Common myeloid progenitor, CD34-positive (primary cell): ENCODE data around the gene XPR1.

Experiments
- CTCF ChIA-PET: fragments of 350-600 bp; sonication (Branson Sonifier 250); formaldehyde crosslinking; loops from one replicate; lab custom pipeline; 2021; ENCODE audit warnings: antibody characterized with exemption; lab: Charles Lee
- POLR2A ChIA-PET: fragments of 350-600 bp; sonication (Branson Sonifier 250); formaldehyde crosslinking; loops from one replicate; lab custom pipeline; 2021; ENCODE audit warnings: antibody characterized with exemption; lab: Charles Lee
- DNase-seq, 3 donors: peaks; one replicate each; pipeline versions ENCODE4 v3.0.0 to v3.0.0-alpha.2; 2013
- H3K27ac ChIP-seq, 2 experiments: 1 replicate in 1 of 2; 2 replicates in 1 of 2; pipeline ENCODE4 v1.7.0; 2013; ENCODE audit warnings: inconsistent platforms in 2 of 2, low read length in 2 of 2, mild to moderate bottlenecking in 2 of 2, low read depth in 1 of 2, moderate library complexity in 1 of 2; ENCODE audit not compliant: severe bottlenecking in 2 of 2, insufficient read depth in 1 of 2, poor library complexity in 1 of 2
- H3K27me3 ChIP-seq, 5 experiments: replicated peaks in 2 of 5; 1 replicate in 3 of 5; 2 replicates in 2 of 5; pipeline versions ENCODE4 v1.6.1 to v1.7.0; 2013; ENCODE audit warnings: low read length in 4 of 5, mild to moderate bottlenecking in 2 of 5, moderate library complexity in 2 of 5, inconsistent platforms in 1 of 5; ENCODE audit not compliant: insufficient read depth in 5 of 5, control insufficient read depth in 4 of 5
- H3K36me3 ChIP-seq, 4 experiments: 1 replicate in 2 of 4; 2 replicates in 2 of 4; pipeline versions ENCODE4 v1.6.1 to v1.7.0; 2013; ENCODE audit warnings: low read length in 3 of 4, control low read depth in 1 of 4, mild to moderate bottlenecking in 1 of 4; ENCODE audit not compliant: control insufficient read depth in 4 of 4, insufficient read depth in 4 of 4
- H3K4me1 ChIP-seq, 4 experiments: 1 replicate in 3 of 4; 2 replicates in 1 of 4; pipeline versions ENCODE4 v1.6.1 to v1.7.1; 2013; ENCODE audit warnings: low read length in 3 of 4, mild to moderate bottlenecking in 3 of 4, control low read depth in 1 of 4, inconsistent platforms in 1 of 4, moderate library complexity in 1 of 4; ENCODE audit not compliant: control insufficient read depth in 4 of 4, insufficient read depth in 4 of 4; ENCODE audit errors: control extremely low read depth in 1 of 4
- H3K4me3 ChIP-seq, 7 experiments: 1 replicate in 4 of 7; 2 replicates in 3 of 7; pipeline versions ENCODE4 v1.5.1 to v1.7.0; 2013; ENCODE audit warnings: mild to moderate bottlenecking in 7 of 7, low read length in 6 of 7, moderate library complexity in 6 of 7, inconsistent platforms in 2 of 7, low read depth in 2 of 7, control low read depth in 1 of 7; ENCODE audit not compliant: insufficient read depth in 4 of 7, control insufficient read depth in 1 of 7; ENCODE audit errors: extremely low read depth in 1 of 7
- H3K9me3 ChIP-seq, 5 experiments: 1 replicate in 4 of 5; 2 replicates in 1 of 5; pipeline versions ENCODE4 v1.6.1 to v1.7.1; 2013; ENCODE audit warnings: low read length in 4 of 5, mild to moderate bottlenecking in 2 of 5, inconsistent platforms in 1 of 5, low read depth in 1 of 5, moderate library complexity in 1 of 5; ENCODE audit not compliant: control insufficient read depth in 4 of 5, insufficient read depth in 2 of 5; ENCODE audit errors: control extremely low read depth in 1 of 5
- WGBS: methylation state at CpG from one replicate; pipeline ENCODE4 v1.1.5; 2013; ENCODE audit not compliant: insufficient coverage; 5-methylcytosine and 5-hydroxymethylcytosine counted together

Gene XPR1

GRCh38 chr1:180923021-180923841 lies 291.4 kb downstream of the XPR1 start:
- Histone ChIP-seq H3K27ac (no peak overlapping the region), H3K4me1 (peaks cover 0 to 53% (median 38%) of the 10 kb centered on the region in 4 experiments), H3K27me3 (no peaks in the 10 kb centered on the region), H3K4me3 (no peak overlapping the region), H3K36me3 (no peaks in the 10 kb centered on the region), H3K9me3 (no peaks in the 10 kb centered on the region)
- WGBS: 97% methylated on average over 8 of the region's 13 CpGs
- DNase-seq: peak in 2 of 3 donors; percentile 43 to 45
- ChIA-PET CTCF (interaction anchor here (0.7 to 1.4 kb wide), 4 partner anchors 15 to 45 kb away, joined by 3 to 4 read pairs (median 3); no protein-coding TSS in a partner anchor), POLR2A (no interaction called here)

- 56% methylated on average over 3 of the region's 4 CpGs for WGBS
- peak in 1 of 3 donors; percentile 27 for DNase-seq
- POLR2A ChIA-PET: no interaction called here
- no peak overlapping the region for H3K4me3 ChIP-seq
- H3K4me1 ChIP-seq: peaks cover 0 to 54% (median 40%) of the 10 kb centered on the region in 4 experiments
- no peaks in the 10 kb centered on the region for H3K27me3 ChIP-seq
- CTCF ChIA-PET: interaction anchor here (0.7 to 2.0 kb wide), 4 partner anchors 17 to 233 kb away, joined by 3 to 5 read pairs (median 4); no protein-coding TSS in a partner anchor
- no peaks in the 10 kb centered on the region for H3K36me3 ChIP-seq
- H3K9me3 ChIP-seq: no peaks in the 10 kb centered on the region
- no peak overlapping the region for H3K27ac ChIP-seq
These were observed 292.1 kb downstream of the XPR1 start for GRCh38 chr1:180923887-180924286.

GRCh38 chr1:180924939-180925338 lies 293.1 kb downstream of the XPR1 start:
- ChIA-PET POLR2A (no interaction called here), CTCF (interaction anchor here (0.7 to 2.4 kb wide), 9 partner anchors 15 to 387 kb away, joined by 3 to 10 read pairs (median 4); no protein-coding TSS in a partner anchor)
- no peaks in the 10 kb centered on the region for H3K36me3 ChIP-seq
- 96% methylated on average over 2 of the region's 2 CpGs for WGBS
- no peaks in the 10 kb centered on the region for H3K9me3 ChIP-seq
- no peak overlapping the region for H3K27ac ChIP-seq
- H3K27me3 ChIP-seq: no peaks in the 10 kb centered on the region
- no peak for DNase-seq
- H3K4me3 ChIP-seq: no peak overlapping the region
- peaks cover 0 to 52% (median 40%) of the 10 kb centered on the region in 4 experiments for H3K4me1 ChIP-seq

- peaks cover 0 to 52% (median 40%) of the 10 kb centered on the region in 4 experiments for H3K4me1 ChIP-seq
- H3K9me3 ChIP-seq: no peaks in the 10 kb centered on the region
- H3K27ac ChIP-seq: no peak overlapping the region
- WGBS: 83% methylated on average over 6 of the region's 7 CpGs
- H3K36me3 ChIP-seq: no peaks in the 10 kb centered on the region
- H3K27me3 ChIP-seq: no peaks in the 10 kb centered on the region
- DNase-seq: no peak
- ChIA-PET CTCF (interaction anchor here (1.0 to 2.4 kb wide), 10 partner anchors 16 to 388 kb away, joined by 3 to 10 read pairs (median 4); no protein-coding TSS in a partner anchor), POLR2A (interaction anchor here (0.6 kb wide), 1 partner anchor 291 kb away, joined by 4 read pairs; no protein-coding TSS in a partner anchor)
- H3K4me3 ChIP-seq: peak overlapping the region in 1 of 7 experiments; percentile 45
These were observed 293.7 kb downstream of the XPR1 start for GRCh38 chr1:180925471-180926051.

- DNase-seq: peak; percentile 75 to 94 (median 89)
- WGBS: 1% methylated on average over 14 of the region's 14 CpGs
- Histone ChIP-seq H3K36me3 (no peaks in the 10 kb centered on the region), H3K27me3 (no peaks in the 10 kb centered on the region), H3K4me1 (peaks cover 0 to 52% (median 40%) of the 10 kb centered on the region in 4 experiments), H3K4me3 (peak overlapping the region in 3 of 7 experiments; percentile 32 to 45 (median 45)), H3K9me3 (no peaks in the 10 kb centered on the region), H3K27ac (no peak overlapping the region)
- ChIA-PET POLR2A (interaction anchor here (0.6 kb wide), 2 partner anchors 93 to 291 kb away, joined by 4 to 5 read pairs; no protein-coding TSS in a partner anchor), CTCF (interaction anchor here (0.6 to 2.4 kb wide), 9 partner anchors 11 to 216 kb away, joined by 3 to 10 read pairs (median 4); no protein-coding TSS in a partner anchor)
These were observed 294.6 kb downstream of the XPR1 start for GRCh38 chr1:180926164-180926981.

- DNase-seq: no peak
- H3K27ac ChIP-seq: no peak overlapping the region
- POLR2A ChIA-PET: no interaction called here
- no peaks in the 10 kb centered on the region for H3K36me3 ChIP-seq
- peaks cover 0 to 52% (median 41%) of the 10 kb centered on the region in 4 experiments for H3K4me1 ChIP-seq
- H3K27me3 ChIP-seq: no peaks in the 10 kb centered on the region
- CTCF ChIA-PET: interaction anchor here (1.0 kb wide), 1 partner anchor 239 kb away, joined by 3 read pairs; no protein-coding TSS in a partner anchor
- H3K9me3 ChIP-seq: no peaks in the 10 kb centered on the region
- WGBS: 96% methylated on average over 11 of the region's 13 CpGs
- peak overlapping the region in 1 of 7 experiments; percentile 0 for H3K4me3 ChIP-seq
These were observed 295.5 kb downstream of the XPR1 start for GRCh38 chr1:180927348-180927747.
